Motor neuron (in vitro differentiated cells): Measurements from ENCODE around the gene C15orf40. TPM values are rescaled to one million over a fixed set of nuclear protein-coding genes. Genes with fewer than 3 reads are reported as not detected.
"Not testable (repeated sequence)": the region's sequence is repeated elsewhere in the genome, so short reads cannot be mapped to it uniquely, and the experiment has no call there.

Experiments
- ATAC-seq, 8 experiments: fragments of 200-7000 bp; cut with Tn5 transposase; replicated peaks in 6 of 8; 2 replicates each; pipeline ENCODE4 v1.8.0; 2021; ENCODE audit warnings: mild to moderate bottlenecking in 8 of 8, moderate library complexity in 8 of 8
- H3K27ac ChIP-seq, 2 donors: fragments of 250-450 bp; sonication (Bioruptor Pico); 2 replicates each; pipeline ENCODE4 v1.9.0; 2021; ENCODE audit warnings: antibody characterized with exemption in 2 of 2, mild to moderate bottlenecking in 2 of 2, moderate library complexity in 1 of 2
- H3K4me1 ChIP-seq, 2 donors: fragments of 250-450 bp; sonication (Bioruptor Pico); replicated peaks in 1 of 2; 2 replicates each; pipeline ENCODE4 v1.6.1; 2021; ENCODE audit warnings: antibody characterized with exemption in 2 of 2, mild to moderate bottlenecking in 2 of 2, moderate library complexity in 1 of 2
- H3K4me3 ChIP-seq, 5 donors: fragments of 250-450 bp; sonication (Bioruptor Pico); 2 replicates each; pipeline ENCODE4 v1.9.0; 2021; ENCODE audit warnings: antibody characterized with exemption in 5 of 5, mild to moderate bottlenecking in 5 of 5, moderate library complexity in 4 of 5
- WGBS, 10 experiments: fragments of 450-650 bp; shearing (Covaris generic); methylation state at CpG; one replicate each; pipeline ENCODE4 v1.0.0; 2022; 5-methylcytosine and 5-hydroxymethylcytosine counted together
- in situ Hi-C, 9 experiments: fragments of 400-800 bp; cut with MboI; loops; one replicate each; pipeline ENCODE4 v1.15.0; 2021; ENCODE audit warnings: low sequenced_read_pairs in 9 of 9, low pct_unique_long_range_greater_than_20kb in 2 of 9; ENCODE audit not compliant: unreplicated experiment in 9 of 9
- total RNA-seq, 8 experiments: library from RNA; unstranded; fragments of 300-600 nt; gene quantifications; 2 replicates each; pipeline versions ENCODE4 v1.2.3 to v1.2.4, GENCODE V29; 2022

Gene C15orf40
- total RNA-seq, 8 experiments from 2014 or later: 12.2 to 26.0 (median 23.0) TPM

DNA sequence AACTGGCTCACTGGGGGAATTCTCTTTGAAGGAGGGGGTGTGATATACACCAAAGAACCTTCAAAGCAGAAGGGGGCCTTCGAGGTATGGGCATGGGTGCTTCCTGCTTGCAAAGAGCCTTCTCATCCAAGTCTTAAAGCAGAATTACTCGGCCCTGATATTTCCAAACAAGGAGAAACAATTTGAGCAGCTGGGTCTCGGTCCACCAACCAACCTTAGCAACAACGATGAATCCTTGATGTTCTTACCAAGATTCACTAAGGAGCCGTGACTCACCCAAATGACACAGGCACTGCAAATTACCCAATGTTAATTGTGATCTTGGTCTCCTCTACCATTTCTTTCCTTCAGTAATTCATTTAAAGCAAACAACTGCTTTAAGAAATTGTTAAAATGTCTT, 66.6 kb downstream of the C15orf40 start:
- ATAC-seq: peak in 2 of 8 experiments; percentile 62 to 63
- Histone ChIP-seq H3K4me1 (no peaks in the 10 kb centered on the region), H3K27ac (no peak overlapping the region), H3K4me3 (no peak overlapping the region)
- in situ Hi-C loops: no loop called here
- WGBS, 10 experiments: 8 to 100% (median 76%) methylated on average over 1 to 5 of the region's 5 CpGs; no CpG with 5 or more reads in 2 of the 10 experiments

DNA sequence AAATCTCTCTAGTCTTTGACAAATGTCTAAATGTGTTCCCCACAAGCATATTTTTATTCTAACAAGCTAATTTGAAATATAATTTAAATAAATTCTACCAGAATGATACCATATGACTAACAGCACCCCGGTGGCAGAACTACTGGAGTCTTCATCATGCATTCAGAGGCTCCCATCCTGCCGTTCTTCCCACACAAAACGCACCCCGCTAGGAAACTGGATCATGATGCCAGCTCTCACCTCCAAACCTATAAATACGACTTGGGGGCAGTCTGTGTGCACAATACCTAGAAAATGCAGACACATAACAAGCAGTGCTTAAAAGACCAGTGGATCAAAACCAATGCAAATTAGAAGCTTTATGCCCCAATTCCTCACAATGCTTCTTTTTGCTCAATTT, 67.4 kb downstream of the C15orf40 start:
- no peak for ATAC-seq
- no peak overlapping the region for H3K27ac ChIP-seq
- H3K4me3 ChIP-seq: no peak overlapping the region
- 32 to 94% (median 84%) methylated on average over 2 to 5 of the region's 5 CpGs; no CpG with 5 or more reads in 2 of the 10 experiments for WGBS, 10 experiments
- no peaks in the 10 kb centered on the region for H3K4me1 ChIP-seq
- in situ Hi-C loops: no loop called here

DNA sequence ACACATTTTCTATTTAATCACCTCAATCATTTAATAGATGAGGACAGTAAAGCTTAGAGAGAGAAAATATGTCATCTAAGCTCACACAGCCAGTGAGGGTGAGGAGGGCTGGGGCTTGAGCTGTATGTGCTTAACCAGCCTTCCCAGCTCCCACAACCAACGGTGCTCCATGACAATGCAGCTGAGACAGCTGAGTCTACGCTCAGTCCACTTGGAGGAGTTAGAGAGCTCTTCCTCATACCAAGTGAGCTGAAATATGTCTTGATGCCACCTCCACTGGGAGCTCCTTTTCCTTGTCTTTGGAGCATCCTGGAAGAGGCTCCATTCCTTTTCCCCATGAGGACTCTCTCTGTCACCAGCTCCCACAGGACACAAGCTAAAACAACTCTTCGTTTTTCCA, 68.3 kb downstream of the C15orf40 start:
- 40 to 90% (median 79%) methylated on average over 1 to 3 of the region's 3 CpGs; no CpG with 5 or more reads in 3 of the 10 experiments for WGBS, 10 experiments
- Histone ChIP-seq H3K27ac (no peak overlapping the region), H3K4me3 (no peak overlapping the region), H3K4me1 (no peaks in the 10 kb centered on the region)
- in situ Hi-C loops: no loop called here
- ATAC-seq: peak in 1 of 8 experiments; percentile 41

DNA sequence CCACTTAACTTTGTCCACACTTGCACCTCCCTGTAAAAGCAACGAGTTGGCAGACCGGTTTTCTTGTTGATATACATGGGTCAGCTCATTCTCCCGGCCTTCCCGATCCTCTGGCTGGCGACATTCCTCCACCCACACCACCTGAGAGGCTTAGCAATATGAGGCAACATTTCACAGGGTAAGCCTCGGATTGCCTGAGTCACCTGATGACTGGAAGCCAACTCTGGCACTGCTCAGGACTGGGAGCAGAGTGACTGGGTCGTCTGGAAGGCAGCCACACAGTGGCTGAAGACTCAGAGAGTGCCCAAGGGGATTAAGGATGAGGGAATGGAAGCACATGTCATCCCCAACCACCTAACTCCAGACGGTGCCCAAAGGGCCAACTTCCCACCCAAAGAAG, 68.7 kb downstream of the C15orf40 start:
- in situ Hi-C loops: no loop called here
- Histone ChIP-seq H3K27ac (no peak overlapping the region), H3K4me3 (no peak overlapping the region), H3K4me1 (no peaks in the 10 kb centered on the region)
- no peak for ATAC-seq
- WGBS, 10 experiments: 20 to 100% (median 85%) methylated on average over 1 to 6 of the region's 8 CpGs; no CpG with 5 or more reads in 6 of the 10 experiments

DNA sequence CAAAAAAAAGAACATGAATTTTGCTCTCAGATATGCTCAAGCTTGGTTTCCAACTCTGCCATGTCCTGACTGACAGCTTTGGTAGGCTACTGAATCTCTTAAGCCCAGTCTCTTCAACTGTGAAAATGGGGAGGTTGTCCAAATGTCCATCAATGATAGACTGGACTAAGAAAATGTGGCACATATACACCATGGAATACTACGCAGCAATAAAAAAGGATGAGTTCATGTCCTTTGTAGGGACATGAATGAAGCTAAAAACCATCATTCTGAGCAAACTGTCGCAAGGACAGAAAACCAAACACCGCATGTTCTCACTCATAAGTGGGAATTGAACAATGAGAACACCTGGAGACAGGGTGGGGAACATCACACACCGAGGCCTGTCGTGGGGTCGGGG, 71.8 kb downstream of the C15orf40 start:
- H3K4me3 ChIP-seq, H3K27ac ChIP-seq, ATAC-seq, in situ Hi-C loops, H3K4me1 ChIP-seq: not testable (repeated sequence)
- whole genome bisulfite sequencing, 10 experiments: 74 to 100% (median 82%) methylated on average over 1 to 6 of the region's 6 CpGs; no CpG with 5 or more reads in 3 of the 10 experiments

Other genes starting within 250 kb of the C15orf40 start
- gene FSD2, start 205.6 kb downstream of the C15orf40 start, total RNA-seq: under 1 TPM; 0.21 to 0.70 (median 0.44) TPM
- gene WHAMM, start 202.0 kb downstream of the C15orf40 start, total RNA-seq: 1 to 10 TPM; 2.2 to 6.6 (median 4.6) TPM
- 10 to 100 TPM in 6 of 8 experiments, 1 to 10 TPM in 2; 5.7 to 34.3 (median 17.1) TPM for gene HOMER2, start 58.9 kb downstream of the C15orf40 start, total RNA-seq
- 10 to 100 TPM; 20.8 to 45.3 (median 39.4) TPM for gene RAMAC, start 25.4 kb downstream of the C15orf40 start, total RNA-seq
- gene BTBD1, start 55.6 kb upstream of the C15orf40 start, total RNA-seq: 10 to 100 TPM; 42.5 to 83.0 (median 52.7) TPM
- 1 to 10 TPM in 3 of 8 experiments, under 1 TPM in 3, not detected in 2; 0.33 to 4.3 (median 0.78) TPM for gene TM6SF1, start 96.0 kb upstream of the C15orf40 start, total RNA-seq
- gene HDGFL3, start 196.2 kb upstream of the C15orf40 start, total RNA-seq: 100 to 1,000 TPM in 5 of 8 experiments, 10 to 100 TPM in 3; 39.4 to 174 (median 107) TPM